Measurements from ENCODE around the gene PSMG2. TPM values are rescaled to one million over a fixed set of nuclear protein-coding genes. Genes with fewer than 3 reads are reported as not detected.

The PSMG2 gene
- total and polyA plus RNA-seq, 2 of the 4 experiments (the other 2 are of a cell fraction): 34.4 to 59.5 TPM

DNA sequence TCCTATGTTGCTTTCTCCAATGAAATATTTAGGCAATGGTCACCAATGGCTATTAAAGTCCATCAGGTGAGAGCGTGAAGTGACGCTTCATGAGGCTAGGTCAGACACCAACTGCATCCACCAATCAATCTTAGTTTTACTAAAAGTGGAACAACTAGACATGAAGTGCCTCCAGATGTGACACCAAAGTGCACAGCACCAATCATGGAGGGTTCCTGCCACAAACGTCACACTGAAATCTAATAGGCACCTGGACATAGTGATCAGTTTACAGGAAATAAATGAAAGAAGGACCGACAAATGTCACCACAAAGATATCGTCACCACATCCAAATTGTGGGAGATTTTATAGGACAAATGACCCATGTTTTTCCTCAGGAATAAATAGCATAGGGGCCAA, 70.5 kb downstream of the PSMG2 start:
- no peak overlapping the region for H3K56ac ChIP-seq (ENCODE audit: extremely low read depth, insufficient read depth, low read length)
- no peak overlapping the region for H2BK120ac ChIP-seq (ENCODE audit: low read depth, low read length)
- H3K4ac ChIP-seq (ENCODE audit: low read depth, low read length): no peak overlapping the region
- H2BK15ac ChIP-seq (ENCODE audit: low read depth, low read length): no peak overlapping the region
- H3K4me1 ChIP-seq (ENCODE audit: control insufficient read depth, insufficient read depth, low read length): peaks cover 3% of the 10 kb centered on the region; the same call in 1 of the 2 replicates
- H2BK20ac ChIP-seq (ENCODE audit: low read depth, low read length): no peak overlapping the region
- H2BK5ac ChIP-seq (ENCODE audit: low read depth, low read length, poor library complexity, severe bottlenecking): no peak overlapping the region
- H4K91ac ChIP-seq (ENCODE audit: insufficient read depth, low read depth, low read length): no peak overlapping the region
- H3K9me3 ChIP-seq (ENCODE audit: control insufficient read depth, insufficient read depth, low read length): no peaks in the 10 kb centered on the region
- H3K18ac ChIP-seq (ENCODE audit: low read depth, low read length): no peak overlapping the region
- no TSS peak for BruUV-seq (replicated peaks)
- dilution Hi-C loops (cut with HindIII; ENCODE audit: low sequenced_read_pairs, unreplicated experiment): no loop called here
- H3K9me1 ChIP-seq (ENCODE audit: insufficient read depth, low read length): no peaks in the 10 kb centered on the region
- no peak overlapping the region for H3K14ac ChIP-seq (replicated peaks; ENCODE audit: low read depth, low read length)
- intact Hi-C loops (cut with micrococcal nuclease): no loop called here
- H3K27me3 ChIP-seq (ENCODE audit: control insufficient read depth, insufficient read depth, low read length): no peaks in the 10 kb centered on the region
- no peak overlapping the region for H3K9ac ChIP-seq (ENCODE audit: low read depth, low read length)
- H3K36me3 ChIP-seq (ENCODE audit: control insufficient read depth, insufficient read depth, low read length): no peaks in the 10 kb centered on the region
- no peak overlapping the region for H3K23ac ChIP-seq (ENCODE audit: low read depth, low read length)
- TF ChIP-seq CHD1 (IDR thresholded peaks at IDR 0.05; ENCODE audit: low read depth, low read length): no peak
- no peak for TF ChIP-seq BHLHE40 (IDR thresholded peaks at IDR 0.05; ENCODE audit: low read depth, low read length)
- no peak for TF ChIP-seq SMC3 (IDR thresholded peaks at IDR 0.05; ENCODE audit: low read depth, low read length)
- no peak for TF ChIP-seq RFX5 (IDR thresholded peaks at IDR 0.05; ENCODE audit: low read depth, low read length)
- ChIA-PET CTCF (no interaction called here), POLR2A (ENCODE audit: unreplicated experiment) (no interaction called here)
- no peak overlapping the region for H4K5ac ChIP-seq (ENCODE audit: low read depth, low read length)
- DNase-seq (no peak), ATAC-seq (ENCODE audit: low read depth) (no peak)
- no peaks in the 10 kb centered on the region for H3K79me1 ChIP-seq (ENCODE audit: low read depth in 1 of 2, low read length in 2 of 2)
- no peaks in the 10 kb centered on the region for H4K20me1 ChIP-seq (ENCODE audit: insufficient read depth, low read length)
- H3K27ac ChIP-seq (ENCODE audit: insufficient read depth, low read length): no peak overlapping the region
- WGBS, 2 experiments (ENCODE audit: extremely low coverage in 2 of 2, insufficient read length in 1 of 2): no CpG with 5 or more reads among the region's 5 CpGs
- no peak overlapping the region for H2AK9ac ChIP-seq (replicated peaks; ENCODE audit: low read depth, low read length, poor library complexity)
- H2AFZ ChIP-seq (replicated peaks; ENCODE audit: low read length, poor library complexity): no peak overlapping the region
- H2AK5ac ChIP-seq (ENCODE audit: low read depth, low read length): no peak overlapping the region
- in situ Hi-C loops (cut with MboI; ENCODE audit: low sequenced_read_pairs): loop anchor here (25.0 kb wide), 1 partner anchor 864 kb away; no protein-coding TSS in a partner anchor
- no peak overlapping the region for H4K8ac ChIP-seq (ENCODE audit: low read depth in 2 of 2, low read length in 2 of 2)
- no peak overlapping the region for H3K4me2 ChIP-seq (ENCODE audit: low read depth, low read length)
- no peak overlapping the region for H3K4me3 ChIP-seq (ENCODE audit: insufficient read depth, low read depth, low read length)

All from IMR-90 (cell line).